Measurements from ENCODE around the gene TKFC.

TKFC gene

GRCh38 chr11:61345954-61346843 lies 13.2 kb downstream of the TKFC start:
- no peak for DNase-seq

GRCh38 chr11:61347916-61348461 lies 15.0 kb downstream of the TKFC start:
- no peak for DNase-seq

- DNase-seq: no peak
These were observed 16.2 kb downstream of the TKFC start for GRCh38 chr11:61349189-61349751.

- DNase-seq: no peak
These were observed 16.9 kb downstream of the TKFC start for GRCh38 chr11:61349916-61350315.

- no peak for DNase-seq
These were observed 17.3 kb downstream of the TKFC start for GRCh38 chr11:61350336-61350735.

- no peak for DNase-seq
These were observed 17.8 kb downstream of the TKFC start for GRCh38 chr11:61350803-61351202.

- DNase-seq: no peak
These were observed 19.0 kb downstream of the TKFC start for GRCh38 chr11:61352038-61352437.

GRCh38 chr11:61353131-61354067 lies 20.4 kb downstream of the TKFC start:
- no peak for DNase-seq

- no peak for DNase-seq
These were observed 21.2 kb downstream of the TKFC start for GRCh38 chr11:61354208-61354607.

- DNase-seq: no peak
These were observed 23.7 kb downstream of the TKFC start for GRCh38 chr11:61356706-61357105.

GRCh38 chr11:61357233-61357893 lies 24.3 kb downstream of the TKFC start:
- DNase-seq: no peak

GRCh38 chr11:61357894-61358239 lies 24.8 kb downstream of the TKFC start:
- DNase-seq: no peak

GRCh38 chr11:61358566-61358965 lies 25.5 kb downstream of the TKFC start:
- DNase-seq: no peak

GRCh38 chr11:61359516-61359915 lies 26.5 kb downstream of the TKFC start:
- no peak for DNase-seq

GRCh38 chr11:61361237-61361740 lies 28.3 kb downstream of the TKFC start:
- DNase-seq: no peak

GRCh38 chr11:61361741-61362541 lies 28.9 kb downstream of the TKFC start, which contains the start of the genes CYB561A3 and TMEM138:
TSS of gene CYB561A3 (minus strand) at chr11:61361882. CDS start at chr11:61356713, 5,169 bp downstream.
TSS of gene TMEM138 (plus strand) at chr11:61362374. CDS start at chr11:61364391, 2,017 bp downstream.
- DNase-seq: peak; percentile 91

GRCh38 chr11:61362542-61362875 lies 29.5 kb downstream of the TKFC start:
- no peak for DNase-seq

GRCh38 chr11:61364012-61364675 lies 31.1 kb downstream of the TKFC start:
- no peak for DNase-seq

- DNase-seq: no peak
These were observed 34.4 kb downstream of the TKFC start for GRCh38 chr11:61367406-61367805.

- no peak for DNase-seq
These were observed 35.6 kb downstream of the TKFC start for GRCh38 chr11:61368646-61369045.

Data from NCI-H510A (cell line).